LNCAP (cell line): ENCODE measurements around the gene ZNF814.

ENCODE experiments used
- TF ChIP-seq, protein P1 (sequence below): fragments of 450-650 bp; IDR thresholded peaks from 2 replicates; pipeline ENCODE4 v1.5.1; 2017; ENCODE audit warnings: mild to moderate bottlenecking

The ZNF814 gene

DNA sequence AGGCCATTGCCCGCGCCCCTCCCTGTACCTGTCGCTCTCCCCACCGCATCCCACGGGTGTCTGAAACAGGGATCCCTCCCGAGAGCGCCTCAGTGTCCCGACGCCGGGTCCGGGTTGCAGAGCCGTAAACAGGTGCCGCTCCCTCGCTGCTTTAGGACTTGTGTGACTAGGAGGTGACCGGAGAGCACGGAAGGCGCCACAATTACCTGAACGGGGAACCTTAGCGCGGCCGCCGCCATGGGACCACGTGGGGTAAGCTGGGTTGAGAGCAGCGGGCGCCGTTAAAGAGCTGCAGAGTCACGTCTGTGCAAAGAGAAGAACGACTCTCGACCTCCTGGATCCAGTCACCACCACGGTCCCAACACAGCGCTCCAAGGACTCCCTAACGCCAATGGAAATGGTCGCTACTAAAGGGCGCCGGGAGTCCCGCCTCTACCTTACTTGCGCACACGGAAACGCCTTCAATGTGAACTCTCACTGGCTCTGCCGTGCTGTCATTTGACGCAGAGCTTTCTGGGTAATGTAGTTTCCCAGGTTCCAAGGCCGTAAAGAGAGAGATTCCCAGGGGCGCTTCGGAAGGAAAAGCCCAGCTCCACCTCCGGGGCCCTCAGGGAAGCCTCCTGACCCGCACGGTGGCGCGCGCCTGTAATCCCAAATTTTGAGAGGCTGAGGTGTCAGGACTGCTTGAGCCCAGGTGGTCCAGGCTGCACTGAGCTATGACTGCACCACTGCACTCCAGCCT lies 74.2 kb downstream of the ZNF814 start, which contains the start of gene ZNF552:
Gene ZNF552 (minus strand): TSS at position 409 of the 742 bp plus-strand sequence. CDS start 170 bp downstream, at position 239.
- TF ChIP-seq, protein P1, sequence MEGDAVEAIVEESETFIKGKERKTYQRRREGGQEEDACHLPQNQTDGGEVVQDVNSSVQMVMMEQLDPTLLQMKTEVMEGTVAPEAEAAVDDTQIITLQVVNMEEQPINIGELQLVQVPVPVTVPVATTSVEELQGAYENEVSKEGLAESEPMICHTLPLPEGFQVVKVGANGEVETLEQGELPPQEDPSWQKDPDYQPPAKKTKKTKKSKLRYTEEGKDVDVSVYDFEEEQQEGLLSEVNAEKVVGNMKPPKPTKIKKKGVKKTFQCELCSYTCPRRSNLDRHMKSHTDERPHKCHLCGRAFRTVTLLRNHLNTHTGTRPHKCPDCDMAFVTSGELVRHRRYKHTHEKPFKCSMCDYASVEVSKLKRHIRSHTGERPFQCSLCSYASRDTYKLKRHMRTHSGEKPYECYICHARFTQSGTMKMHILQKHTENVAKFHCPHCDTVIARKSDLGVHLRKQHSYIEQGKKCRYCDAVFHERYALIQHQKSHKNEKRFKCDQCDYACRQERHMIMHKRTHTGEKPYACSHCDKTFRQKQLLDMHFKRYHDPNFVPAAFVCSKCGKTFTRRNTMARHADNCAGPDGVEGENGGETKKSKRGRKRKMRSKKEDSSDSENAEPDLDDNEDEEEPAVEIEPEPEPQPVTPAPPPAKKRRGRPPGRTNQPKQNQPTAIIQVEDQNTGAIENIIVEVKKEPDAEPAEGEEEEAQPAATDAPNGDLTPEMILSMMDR, result no peak

GRCh38 chr19:57813919-57814504 lies 74.8 kb downstream of the ZNF814 start:
- TF ChIP-seq, protein P1, result no peak

DNA sequence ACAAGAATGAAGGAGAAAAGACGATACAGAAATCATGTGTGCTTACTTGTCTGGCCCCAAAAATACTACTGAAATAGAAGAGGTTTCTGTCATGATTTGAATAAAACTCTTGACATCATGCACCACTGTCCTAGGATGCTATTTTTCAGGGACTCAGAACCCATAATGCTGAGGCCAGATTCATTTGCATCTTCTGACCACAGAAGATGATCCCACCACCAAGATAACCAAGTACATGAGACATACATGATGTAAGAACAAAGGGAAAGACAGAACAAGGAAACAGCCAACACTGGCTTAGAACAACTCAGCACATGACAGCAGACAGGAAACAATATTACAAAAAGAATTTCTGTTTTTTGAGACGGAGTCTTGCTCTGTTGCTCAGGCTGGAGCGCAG lies 76.6 kb downstream of the ZNF814 start:
- TF ChIP-seq, protein P1, result no peak

DNA sequence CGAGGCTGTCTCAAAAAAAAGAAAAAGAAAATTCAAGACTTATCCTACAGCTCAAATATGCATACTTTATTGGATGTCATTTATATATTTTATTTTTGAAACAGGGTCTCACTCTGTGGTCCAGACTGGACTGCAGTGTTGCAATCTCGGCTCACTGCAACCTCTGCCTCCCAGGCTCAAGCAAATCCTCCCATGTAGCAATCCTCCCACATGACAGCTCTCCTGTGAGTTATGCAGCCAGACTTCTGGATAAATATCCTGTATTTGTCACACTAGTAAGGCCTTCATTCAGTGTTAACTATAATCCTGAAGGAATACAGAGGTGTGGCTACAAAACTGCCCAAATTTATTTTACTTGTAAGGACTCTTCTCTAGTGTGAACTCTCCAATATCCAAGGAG lies 81.3 kb downstream of the ZNF814 start:
- TF ChIP-seq, protein P1, result no peak

- TF ChIP-seq, protein P1, result no peak
Observed at GRCh38 chr19:57803594-57804325, 85.1 kb downstream of the ZNF814 start.

DNA sequence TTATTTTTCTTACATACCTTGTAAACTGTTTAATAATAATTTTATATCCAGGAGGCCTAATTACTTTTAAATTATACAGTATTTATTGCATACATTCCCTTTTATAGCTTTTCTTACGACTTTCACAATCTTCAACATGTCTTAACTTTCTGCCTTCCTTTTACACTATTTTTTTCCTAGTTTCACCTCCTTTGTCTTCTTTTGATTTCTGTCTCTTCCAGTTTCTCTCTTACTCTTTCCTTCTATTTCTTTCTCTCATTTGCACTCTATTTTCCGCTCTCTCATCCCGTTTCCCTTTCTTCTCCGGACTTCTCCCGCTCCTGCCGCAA lies 85.6 kb downstream of the ZNF814 start:
- TF ChIP-seq, protein P1, result no peak

DNA sequence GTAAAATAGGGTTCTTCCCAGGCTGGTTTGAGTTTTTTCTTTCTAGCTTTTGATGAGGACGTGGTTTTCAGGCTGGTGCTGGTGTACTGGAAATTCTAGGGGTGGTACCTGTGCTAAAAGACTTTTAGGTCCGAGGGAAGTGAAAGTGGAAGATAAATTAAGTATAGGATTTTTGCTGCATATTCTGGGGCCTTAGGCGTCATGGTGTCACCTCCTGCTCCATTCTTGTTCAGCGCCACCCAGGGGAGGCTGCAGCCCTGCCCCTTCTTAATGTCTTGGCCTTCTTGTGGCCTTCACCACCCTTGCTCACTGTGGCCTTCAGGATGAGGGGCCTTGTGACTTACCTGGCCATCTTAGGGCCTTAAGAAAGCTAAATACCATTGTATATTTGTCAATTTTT lies 86.6 kb downstream of the ZNF814 start:
- TF ChIP-seq, protein P1, result no peak
